Hematopoietic multipotent progenitor cell treated with erythropoietin and hydrocortisone succinate and interleukin-3 and kit ligand, for 4 days (in vitro differentiated cells): ENCODE measurements around the gene ZFY.

Experiments
- DNase-seq: peaks from one replicate; pipeline ENCODE4 v3.0.0-alpha.2; 2015

Gene ZFY

DNA sequence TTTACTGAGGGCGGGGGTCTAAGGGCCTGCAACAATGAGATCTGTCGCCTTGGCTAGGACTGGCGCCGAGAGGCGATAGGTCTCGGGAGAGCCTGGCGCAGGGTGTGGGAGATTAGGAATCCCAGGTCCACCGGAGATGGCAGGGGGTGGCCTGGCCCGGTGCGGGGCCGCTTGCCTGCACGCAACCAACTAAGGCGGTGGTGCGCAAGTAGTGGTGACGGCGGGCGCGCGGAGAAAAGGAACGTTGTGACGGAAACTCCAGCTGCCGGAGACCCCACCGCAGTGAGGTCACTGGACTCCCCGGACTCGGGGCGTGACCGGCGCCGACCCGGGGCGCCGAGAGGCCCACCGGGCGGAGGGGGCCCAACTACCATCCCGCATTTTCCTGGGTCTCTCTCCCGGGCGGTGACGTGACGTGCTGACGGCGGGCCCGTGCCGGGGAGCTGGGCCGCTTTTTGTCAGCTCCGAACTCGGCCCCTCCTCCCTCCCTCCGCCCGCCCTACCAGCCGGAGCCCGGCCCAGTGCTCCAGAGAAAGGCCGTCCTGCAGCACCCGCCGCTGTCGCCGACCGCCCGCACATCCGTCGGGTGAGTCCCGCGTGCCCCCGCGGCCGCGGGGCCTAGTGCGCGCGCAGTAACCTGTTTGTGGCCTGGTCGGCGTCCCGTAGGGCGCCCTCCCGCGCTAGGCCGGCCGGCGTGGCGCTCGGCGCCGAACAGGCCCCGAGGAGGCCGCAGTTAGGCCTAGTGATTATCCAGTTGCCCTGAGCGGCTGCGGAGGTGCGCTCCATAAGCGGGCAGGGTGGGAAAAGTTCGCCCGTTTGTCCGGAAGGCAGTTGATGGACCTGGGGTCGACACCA lies at the start of gene ZFY:
ZFY (plus strand) TSS at position 521 of the 855 bp plus-strand sequence. CDS start 18,556 bp downstream, outside the sequence.
- peak; percentile 76 for DNase-seq

DNA sequence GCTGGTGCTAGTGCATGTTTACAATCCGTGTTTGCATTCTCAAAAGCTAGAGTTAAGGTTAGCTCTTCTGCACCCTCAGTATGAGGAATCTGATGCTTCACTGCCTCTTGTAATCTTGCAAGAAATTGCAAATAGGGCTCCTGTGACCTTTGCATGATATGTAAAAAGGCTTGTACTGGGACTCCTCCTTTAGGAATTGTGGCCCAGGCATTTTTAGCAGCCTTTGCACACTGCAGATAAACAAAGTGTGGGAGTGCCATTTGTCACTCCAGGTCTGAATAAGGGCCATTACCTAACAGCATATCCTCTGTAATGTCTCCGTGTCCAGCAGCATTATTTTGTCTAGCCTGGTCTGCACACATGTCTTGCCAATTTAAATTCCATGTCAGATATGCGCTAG lies 49.3 kb upstream of the ZFY start:
- no peak for DNase-seq

DNA sequence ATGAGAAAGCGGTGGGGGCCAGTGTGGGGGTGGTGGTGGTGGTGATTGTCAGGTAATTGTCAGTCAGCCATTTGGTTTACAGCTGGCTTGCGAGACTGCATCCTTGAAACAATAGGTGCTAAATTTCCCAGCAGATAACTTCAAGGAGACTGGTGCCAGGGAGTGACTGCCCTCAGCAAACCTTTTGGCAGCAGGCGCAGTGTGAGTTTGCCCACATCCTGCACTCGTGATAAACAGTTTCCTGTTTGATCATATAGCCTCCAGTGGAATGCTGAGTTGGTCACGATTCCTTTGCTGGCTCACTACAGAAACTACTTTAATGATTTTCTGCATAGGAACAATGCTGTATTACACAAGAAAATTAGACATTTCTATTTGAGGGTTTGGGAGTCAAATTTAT lies 47.8 kb upstream of the ZFY start:
- DNase-seq = peak; percentile 71

DNA sequence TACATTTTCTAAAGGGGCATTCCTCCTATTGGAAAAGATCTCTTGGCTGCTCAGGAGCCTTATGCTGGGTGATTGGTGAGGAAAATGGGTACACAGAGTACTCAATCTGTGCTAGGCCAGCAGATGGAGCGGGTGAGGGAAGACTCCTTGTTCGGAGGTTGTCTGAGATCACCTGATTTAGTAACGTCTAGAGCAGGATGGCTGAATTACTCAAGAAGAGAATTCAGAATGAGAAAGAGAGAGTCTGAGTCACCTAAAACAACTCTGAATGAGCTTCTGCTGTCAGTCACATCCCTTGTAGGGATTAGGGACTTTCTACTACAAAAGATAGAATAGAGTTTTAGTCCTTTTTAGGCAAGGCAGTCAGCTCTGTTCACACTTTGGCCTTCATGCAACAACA lies 47.2 kb upstream of the ZFY start:
- DNase-seq = no peak

- DNase-seq = no peak
Measured at GRCh38 chrY:2893471-2893870, 41.7 kb upstream of the ZFY start.

DNA sequence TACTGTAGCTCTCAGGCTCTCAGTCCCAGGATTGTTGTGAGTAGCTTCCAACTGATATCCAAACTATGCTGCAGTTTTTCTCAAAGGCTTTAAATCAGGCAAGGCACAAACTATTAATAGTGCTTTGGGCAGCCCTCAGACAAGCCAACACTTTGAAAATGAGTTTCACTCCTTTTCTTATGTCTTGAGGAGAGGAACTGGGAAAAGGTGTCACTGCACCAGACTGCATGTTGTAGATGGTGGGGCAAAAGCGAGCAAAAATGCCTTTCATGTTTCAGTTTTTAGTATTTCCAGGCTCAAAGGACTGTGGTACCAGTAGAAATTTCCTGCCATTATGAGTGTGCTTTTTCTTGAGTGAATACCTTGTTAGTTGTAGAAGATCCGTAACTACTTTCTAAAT lies 39.1 kb upstream of the ZFY start:
- no peak for DNase-seq

- no peak for DNase-seq
Measured at GRCh38 chrY:2907356-2907755, 27.8 kb upstream of the ZFY start.

DNA sequence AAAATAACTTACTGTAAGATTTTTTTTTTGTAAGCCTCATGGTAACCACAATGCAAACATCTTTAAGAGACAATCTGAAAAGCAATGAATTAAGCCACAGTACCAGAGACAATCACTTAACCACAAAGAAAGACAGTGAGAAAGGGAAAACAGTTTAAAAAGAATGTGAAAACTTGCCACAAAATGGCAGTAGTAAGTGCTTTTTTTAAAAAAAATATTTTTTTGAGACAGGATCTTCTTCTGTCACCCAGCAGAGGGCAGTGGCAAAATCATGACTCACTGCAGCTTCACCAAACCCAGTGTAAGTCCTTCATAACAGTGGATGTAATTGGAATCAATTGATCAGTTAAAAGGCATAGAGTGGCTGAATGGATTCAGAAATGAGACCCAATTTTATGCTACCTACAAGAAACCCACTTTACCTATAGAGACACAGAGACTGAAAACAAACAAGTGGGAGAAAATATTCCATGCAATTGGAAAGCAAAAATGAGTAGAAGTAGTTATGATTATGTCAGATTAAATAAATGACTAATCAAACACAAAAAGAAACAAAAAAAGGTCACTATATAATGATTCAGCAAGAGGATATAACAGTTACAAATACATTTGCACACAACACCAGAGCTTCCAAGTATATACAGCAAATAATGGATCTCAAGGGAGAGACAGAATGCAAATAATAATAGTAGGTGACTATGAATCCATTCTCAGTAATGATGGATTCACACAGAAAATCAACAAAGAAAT lies 21.9 kb upstream of the ZFY start:
- peak; percentile 74 for DNase-seq

- peak; percentile 47 for DNase-seq
Measured at GRCh38 chrY:2934078-2934477, 1.1 kb upstream of the ZFY start.

DNA sequence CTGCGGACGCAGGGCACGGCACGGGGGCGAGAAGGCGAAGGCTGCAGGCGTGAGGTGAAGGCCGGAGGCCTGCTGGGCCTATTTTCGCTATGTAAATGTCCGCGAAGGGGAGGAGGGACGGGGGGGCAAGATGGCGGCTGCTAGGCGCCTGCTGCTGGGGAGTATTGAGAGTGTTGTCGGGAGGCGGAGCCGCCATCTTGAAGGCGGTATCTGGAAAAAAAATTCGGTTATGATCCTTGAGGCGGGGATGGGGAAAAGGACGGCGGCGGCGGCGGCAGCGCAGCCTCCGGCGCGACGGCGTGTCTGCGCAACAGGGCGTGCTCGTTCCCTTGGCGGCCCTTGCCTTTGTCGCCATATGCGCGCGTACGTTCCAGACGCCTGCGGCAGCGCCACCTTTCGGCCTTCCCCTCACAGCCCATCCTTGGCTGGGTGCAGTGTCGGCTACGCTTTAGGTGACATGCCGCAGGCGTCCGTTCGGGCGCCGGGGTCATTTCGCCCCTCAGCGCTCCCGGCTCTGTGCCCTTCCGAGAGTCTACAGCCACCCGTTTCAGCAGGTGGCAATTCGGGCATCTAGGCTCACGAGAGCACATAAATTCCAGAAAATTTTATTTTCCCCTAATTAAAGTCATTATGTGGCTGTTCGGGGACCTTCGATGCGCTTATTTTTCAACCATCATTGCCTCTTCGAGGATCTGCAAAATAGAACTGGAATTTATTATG lies 695 bp downstream of the ZFY start:
- DNase-seq = peak; percentile 95

DNA sequence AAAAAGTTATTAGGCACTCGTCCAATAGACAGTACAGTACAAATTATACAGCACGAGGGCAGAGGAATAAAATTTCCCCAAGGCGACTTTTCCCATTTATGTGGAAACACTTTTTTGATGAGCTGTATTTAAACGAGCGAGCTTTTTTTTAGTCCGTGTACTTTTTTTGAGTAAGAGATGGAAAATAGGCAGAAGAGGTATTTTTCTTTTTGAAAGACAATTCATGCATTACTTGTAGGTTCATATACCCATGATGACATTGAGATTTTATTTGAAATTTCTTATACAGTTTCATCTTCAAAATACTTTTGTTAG lies 1.2 kb downstream of the ZFY start:
- no peak for DNase-seq

DNA sequence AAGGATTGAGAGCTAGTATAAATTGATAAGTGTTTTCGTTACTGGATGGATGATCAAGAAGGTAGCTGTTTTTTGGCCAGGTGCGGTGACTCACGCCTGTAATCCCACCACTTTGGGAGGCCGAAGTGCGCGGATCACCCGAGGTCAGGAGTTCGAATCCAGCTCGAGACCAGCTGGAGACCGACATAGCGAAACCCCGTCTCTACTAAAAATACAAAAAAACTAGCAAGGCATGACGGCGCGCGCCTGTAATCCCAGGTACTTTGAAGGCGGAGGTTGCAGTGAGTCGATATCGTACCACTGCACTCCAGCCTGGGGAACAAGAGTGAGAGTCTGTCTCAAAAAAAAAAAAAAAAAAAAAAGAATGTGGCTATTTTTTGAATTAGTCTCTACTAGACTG lies 2.0 kb downstream of the ZFY start:
- no peak for DNase-seq

GRCh38 chrY:2949590-2950252 lies 14.5 kb downstream of the ZFY start:
- DNase-seq = no peak

DNA sequence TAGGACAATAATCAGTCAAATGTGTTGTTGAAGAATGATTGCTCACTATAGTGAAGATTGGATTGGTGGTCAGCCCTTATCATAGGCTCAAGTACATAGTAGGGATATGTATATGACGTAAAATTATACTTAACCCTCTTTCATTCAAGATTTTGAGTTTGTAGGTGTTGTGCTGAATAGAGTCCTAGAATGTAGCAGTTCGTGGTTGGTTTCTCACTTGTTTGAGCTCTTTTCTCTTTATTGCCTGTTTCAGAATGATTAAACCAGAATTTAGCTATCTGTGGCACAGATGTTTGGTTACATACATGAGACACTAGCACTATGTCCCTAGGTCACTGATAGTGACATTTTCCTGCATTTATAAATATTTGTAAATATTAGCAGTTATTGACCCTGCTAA lies 15.5 kb downstream of the ZFY start:
- no peak for DNase-seq

GRCh38 chrY:2952912-2953311 lies 17.7 kb downstream of the ZFY start:
- DNase-seq = no peak

- DNase-seq = no peak
Measured at GRCh38 chrY:2954735-2955134, 19.6 kb downstream of the ZFY start.

DNA sequence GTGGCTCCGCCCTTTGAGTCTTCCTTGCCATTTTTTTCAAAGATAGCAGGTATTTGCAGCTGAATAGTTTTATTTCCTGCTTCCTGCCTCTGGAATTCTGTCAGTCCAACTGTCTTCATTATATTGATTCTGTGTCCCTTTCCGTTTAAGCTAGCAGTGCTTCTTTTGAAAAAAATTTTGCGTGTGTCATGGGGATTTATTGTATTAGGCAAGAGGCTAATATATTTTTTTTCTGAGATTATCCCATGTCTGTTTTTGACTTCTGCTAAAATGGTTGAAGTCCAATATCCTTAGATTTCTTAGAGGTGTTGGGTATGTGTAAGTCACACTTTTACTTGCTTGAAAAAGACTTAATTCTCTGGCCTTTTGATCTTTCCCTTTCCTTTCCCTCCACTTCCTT lies 20.4 kb downstream of the ZFY start:
- DNase-seq = no peak

DNA sequence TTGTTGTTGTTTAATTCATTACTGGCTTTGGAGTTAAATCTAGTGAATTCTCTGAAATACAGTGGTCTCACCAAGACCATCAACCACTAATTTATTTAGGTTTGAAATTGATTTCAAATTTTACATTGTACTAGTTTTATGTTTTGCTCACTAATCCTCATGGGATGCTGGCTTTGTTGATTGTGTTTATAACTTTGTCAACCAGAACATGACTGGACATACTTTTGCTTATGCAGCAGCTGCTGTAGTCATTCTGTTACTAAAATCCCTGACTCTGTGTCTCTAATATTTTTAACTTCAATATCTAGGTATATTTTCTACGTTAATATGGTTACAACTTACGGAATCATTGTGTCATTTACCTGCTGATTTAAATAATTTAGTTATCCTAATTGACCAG lies 26.9 kb downstream of the ZFY start:
- no peak for DNase-seq

GRCh38 chrY:2964814-2965213 lies 29.6 kb downstream of the ZFY start:
- no peak for DNase-seq

- no peak for DNase-seq
Measured at GRCh38 chrY:2965629-2966028, 30.4 kb downstream of the ZFY start.

DNA sequence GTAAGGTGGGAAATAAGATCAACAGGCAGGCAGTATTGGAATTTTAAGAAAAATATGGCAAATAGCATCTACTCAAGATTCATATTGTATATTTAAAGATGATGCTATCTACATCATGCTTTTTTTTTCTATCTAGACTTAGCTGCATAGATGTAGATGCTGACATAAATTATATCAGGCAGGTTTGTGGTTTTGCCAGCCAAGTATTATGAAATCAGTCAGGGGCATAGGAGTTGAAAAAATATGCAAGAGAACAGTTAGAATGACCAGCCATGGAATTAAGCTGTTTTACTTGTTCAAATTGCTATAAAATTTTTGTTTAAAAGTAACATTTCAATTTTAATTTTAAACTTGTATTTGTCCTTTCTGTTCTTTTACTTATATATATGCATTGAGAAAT lies 34.4 kb downstream of the ZFY start:
- peak; percentile 56 for DNase-seq

GRCh38 chrY:2972708-2973107 lies 37.5 kb downstream of the ZFY start:
- no peak for DNase-seq

- no peak for DNase-seq
Measured at GRCh38 chrY:2973110-2973751, 38.0 kb downstream of the ZFY start.
